WTC11 (cell line): ENCODE results near the gene HTT-AS. TPM values are rescaled to one million over a fixed set of nuclear protein-coding genes. Genes with fewer than 3 reads are reported as not detected.
"Not testable (repeated sequence)": the region's sequence is repeated elsewhere in the genome, so short reads cannot be mapped to it uniquely, and the experiment has no call there.

Experiments used
- ATAC-seq: fragments of 200-7000 bp; cut with Tn5 transposase; 2 replicates; pipeline ENCODE4 v1.10.0; 2021; ENCODE audit warnings: mild to moderate bottlenecking, moderate library complexity
- CTCF ChIA-PET: fragments of 300-600 bp; sonication (Branson Sonifier 250); formaldehyde crosslinking; loops from one replicate; lab custom pipeline; 2021; ENCODE audit warnings: antibody characterized with exemption; lab: Charles Lee
- POLR2A ChIA-PET: fragments of 350-600 bp; sonication (Branson Sonifier 250); formaldehyde crosslinking; loops from one replicate; lab custom pipeline; 2021; ENCODE audit warnings: antibody characterized with exemption; lab: Charles Lee
- DNase-seq: peaks from one replicate; pipeline ENCODE4 v3.0.0; 2021; ENCODE audit warnings: low spot score
- H3K27ac Mint-ChIP-seq: 2 replicates; pipeline ENCODE4 v1.8.0; 2021; ENCODE audit warnings: mixed read lengths
- H3K27me3 Mint-ChIP-seq: 2 replicates; pipeline ENCODE4 v1.8.0; 2021; ENCODE audit warnings: low read depth, mild to moderate bottlenecking, moderate library complexity, mixed read lengths
- H3K36me3 Mint-ChIP-seq: 2 replicates; pipeline ENCODE4 v1.8.0; 2021; ENCODE audit warnings: mixed read lengths
- H3K4me1 Mint-ChIP-seq: 2 replicates; pipeline ENCODE4 v1.8.0; 2022; ENCODE audit warnings: mixed read lengths
- H3K4me3 Mint-ChIP-seq: 2 replicates; pipeline ENCODE4 v1.8.0; 2021; ENCODE audit warnings: mild to moderate bottlenecking, moderate library complexity, mixed read lengths
- H3K9me3 Mint-ChIP-seq: 2 replicates; pipeline ENCODE4 v1.8.0; 2021; ENCODE audit warnings: mixed read lengths
- ATF2 ChIP-seq: sonication (generic); formaldehyde crosslinking; IDR thresholded peaks from 2 replicates; pipeline ENCODE4 v1.8.1; 2022; ENCODE audit warnings: low read depth, missing genetic modification reagents, borderline replicate concordance
- ATF6 ChIP-seq: sonication (generic); formaldehyde crosslinking; IDR thresholded peaks from 2 replicates; pipeline ENCODE4 v1.8.1; 2023; ENCODE audit warnings: mild to moderate bottlenecking, missing genetic modification reagents
- FOXP1 ChIP-seq: sonication (generic); formaldehyde crosslinking; IDR thresholded peaks from 2 replicates; pipeline ENCODE4 v1.8.0; 2022; ENCODE audit warnings: missing genetic modification reagents, mild to moderate bottlenecking, moderate library complexity, borderline replicate concordance
- FOXP4 ChIP-seq: sonication (generic); formaldehyde crosslinking; IDR thresholded peaks from 2 replicates; pipeline ENCODE4 v1.8.0; 2022; ENCODE audit warnings: mild to moderate bottlenecking, missing genetic modification reagents
- GTF2I ChIP-seq: fragments of 250-450 bp; sonication (Bioruptor Pico); conservative IDR thresholded peaks from 2 replicates; pipeline ENCODE4 v1.4.0; 2021; ENCODE audit warnings: mild to moderate bottlenecking
- HMGXB4 ChIP-seq: sonication (generic); formaldehyde crosslinking; IDR thresholded peaks from 2 replicates; pipeline ENCODE4 v1.8.1; 2023; ENCODE audit warnings: mild to moderate bottlenecking, moderate library complexity, missing genetic modification reagents
- IRF2 ChIP-seq: sonication (generic); formaldehyde crosslinking; IDR thresholded peaks from 2 replicates; pipeline ENCODE4 v1.8.0; 2022; ENCODE audit warnings: low read depth, missing genetic modification reagents, borderline replicate concordance
- JUN ChIP-seq: sonication (generic); formaldehyde crosslinking; IDR thresholded peaks from 2 replicates; pipeline ENCODE4 v1.8.0; 2023; ENCODE audit warnings: mild to moderate bottlenecking, missing genetic modification reagents
- KAT7 ChIP-seq: sonication (generic); formaldehyde crosslinking; IDR thresholded peaks from 2 replicates; pipeline ENCODE4 v1.8.1; 2023; ENCODE audit warnings: missing genetic modification reagents, mild to moderate bottlenecking, borderline replicate concordance
- MYBL2 ChIP-seq: sonication (generic); formaldehyde crosslinking; IDR thresholded peaks from 2 replicates; pipeline ENCODE4 v1.8.1; 2023; ENCODE audit warnings: mild to moderate bottlenecking, moderate library complexity, missing genetic modification reagents
- SMAD3 ChIP-seq: sonication (generic); formaldehyde crosslinking; IDR thresholded peaks from 2 replicates; pipeline ENCODE4 v1.8.0; 2022; ENCODE audit warnings: missing genetic modification reagents, mild to moderate bottlenecking, borderline replicate concordance
- SP1 ChIP-seq: sonication (generic); formaldehyde crosslinking; conservative IDR thresholded peaks from 2 replicates; pipeline ENCODE4 v1.8.1; 2022; ENCODE audit warnings: missing genetic modification reagents
- TCF7 ChIP-seq: sonication (generic); formaldehyde crosslinking; IDR thresholded peaks from 2 replicates; pipeline ENCODE4 v1.8.0; 2022; ENCODE audit warnings: mild to moderate bottlenecking, low read depth, missing genetic modification reagents, moderate library complexity
- TEAD1 ChIP-seq: sonication (generic); formaldehyde crosslinking; IDR thresholded peaks from 2 replicates; pipeline ENCODE4 v1.8.0; 2022; ENCODE audit warnings: mild to moderate bottlenecking, missing genetic modification reagents
- ZBTB21 ChIP-seq: sonication (generic); formaldehyde crosslinking; IDR thresholded peaks from 2 replicates; pipeline ENCODE4 v1.8.1; 2023; ENCODE audit warnings: mild to moderate bottlenecking, missing genetic modification reagents, borderline replicate concordance
- ZNF263 ChIP-seq: sonication (generic); formaldehyde crosslinking; IDR thresholded peaks from 2 replicates; pipeline ENCODE4 v1.8.1; 2022; ENCODE audit warnings: low read depth, mild to moderate bottlenecking, moderate library complexity, missing genetic modification reagents
- ZNF281 ChIP-seq: sonication (generic); formaldehyde crosslinking; IDR thresholded peaks from 2 replicates; pipeline ENCODE4 v1.8.0; 2023; ENCODE audit warnings: mild to moderate bottlenecking, missing genetic modification reagents
- ZNF396 ChIP-seq: fragments of 250-450 bp; sonication (Bioruptor Pico); IDR thresholded peaks from 2 replicates; pipeline ENCODE4 v1.8.0; 2021; ENCODE audit warnings: mild to moderate bottlenecking, moderate library complexity, borderline replicate concordance
- ZNF423 ChIP-seq: fragments of 250-450 bp; sonication (Bioruptor Pico); IDR thresholded peaks from 2 replicates; pipeline ENCODE4 v2.1.2; 2022; ENCODE audit warnings: mild to moderate bottlenecking, moderate library complexity
- ZSCAN18 ChIP-seq: fragments of 250-450 bp; sonication (Bioruptor Pico); IDR thresholded peaks from 2 replicates; pipeline ENCODE4 v2.1.2; 2022; ENCODE audit warnings: mild to moderate bottlenecking, moderate library complexity
- total RNA-seq: library from RNA; stranded (reverse); gene quantifications from 3 replicates; pipeline ENCODE4 v1.2.3, GENCODE V29; 2021

Gene HTT-AS
- total RNA-seq, 1 experiment from 2014 or later = not detected

GRCh38 chr4:3054169-3054759, 20.1 kb downstream of the HTT-AS start:
- CTCF ChIA-PET = interaction anchor here (0.7 kb wide), 1 partner anchor 76 kb away, joined by 3 read pairs; no protein-coding TSS in a partner anchor
- Mint-ChIP-seq H3K36me3 (peaks cover 29% of the 10 kb centered on the region), H3K27ac (no peak overlapping the region), H3K27me3 (peaks cover 9% of the 10 kb centered on the region), H3K4me3 (no peak overlapping the region), H3K4me1 (peaks cover 6% of the 10 kb centered on the region), H3K9me3 (peaks cover 44% of the 10 kb centered on the region)
- no peak for ATAC-seq
- DNase-seq = no peak
- POLR2A ChIA-PET = interaction anchor here (0.7 kb wide), 1 partner anchor 649 kb away, joined by 3 read pairs; no protein-coding TSS in a partner anchor
- no peak for TF ChIP-seq TCF7 (CRISPR knock-in tag)
- no peak for TF ChIP-seq FOXP1 (CRISPR knock-in tag)
- TF ChIP-seq FOXP4 (CRISPR knock-in tag) = no peak
- TF ChIP-seq IRF2 = no peak
- TF ChIP-seq KAT7 (CRISPR knock-in tag) = no peak
- no peak for TF ChIP-seq ZSCAN18 (CRISPR knock-in tag)
- no peak for TF ChIP-seq SP1 (CRISPR knock-in tag)
- TF ChIP-seq HMGXB4 (CRISPR knock-in tag) = no peak
- no peak for TF ChIP-seq ATF2 (CRISPR knock-in tag)
- no peak for TF ChIP-seq GTF2I (CRISPR knock-in tag)
- TF ChIP-seq ZBTB21 (CRISPR knock-in tag) = no peak
- no peak for TF ChIP-seq SMAD3 (CRISPR knock-in tag)
- TF ChIP-seq ZNF396 (CRISPR knock-in tag) = no peak
- no peak for TF ChIP-seq ZNF263 (CRISPR knock-in tag)
- TF ChIP-seq JUN (CRISPR knock-in tag) = no peak
- no peak for TF ChIP-seq TEAD1 (CRISPR knock-in tag)
- TF ChIP-seq ATF6 (CRISPR knock-in tag) = no peak
- no peak for TF ChIP-seq ZNF423 (CRISPR knock-in tag)
- TF ChIP-seq MYBL2 (CRISPR knock-in tag) = no peak
- no peak for TF ChIP-seq ZNF281

- CTCF ChIA-PET = interaction anchor here (1.2 kb wide), 1 partner anchor 10 kb away, joined by 4 read pairs; no protein-coding TSS in a partner anchor
- ATAC-seq, H3K27ac Mint-ChIP-seq, H3K27me3 Mint-ChIP-seq, POLR2A ChIA-PET, H3K4me3 Mint-ChIP-seq, H3K4me1 Mint-ChIP-seq, DNase-seq: not testable (repeated sequence)
- peaks cover 33% of the 10 kb centered on the region for H3K9me3 Mint-ChIP-seq
- peaks cover 22% of the 10 kb centered on the region for H3K36me3 Mint-ChIP-seq
Observed at GRCh38 chr4:3051141-3051897, 23.0 kb downstream of the HTT-AS start.
